Osteoblast (primary cell): ENCODE results near the gene KNSTRN. TPM values are rescaled to one million over a fixed set of nuclear protein-coding genes. Genes with fewer than 3 reads are reported as not detected.

Experiments used
- DNase-seq: peaks from one replicate; pipeline ENCODE4 v3.0.0; 2011; ENCODE audit warnings: low spot score, mixed read lengths; ENCODE audit not compliant: insufficient read length; ENCODE audit errors: missing footprints
- H2AFZ ChIP-seq: 2 replicates; pipeline ENCODE4 v1.6.0; 2011; ENCODE audit warnings: mild to moderate bottlenecking, low read length
- H3K27ac ChIP-seq: 2 replicates; pipeline ENCODE4 v1.5.1; 2011; ENCODE audit warnings: mild to moderate bottlenecking, low read depth, low read length, moderate library complexity
- H3K27me3 ChIP-seq: 2 replicates; pipeline ENCODE4 v1.6.0; 2012; ENCODE audit warnings: mild to moderate bottlenecking, control low read depth, inconsistent platforms, low read length, moderate library complexity; ENCODE audit not compliant: insufficient read depth
- H3K36me3 ChIP-seq: 2 replicates; pipeline ENCODE4 v1.5.1; 2011; ENCODE audit warnings: mild to moderate bottlenecking, low read length, control low read depth, moderate library complexity; ENCODE audit not compliant: insufficient read depth
- H3K4me1 ChIP-seq: 2 replicates; pipeline ENCODE4 v1.5.1; 2011; ENCODE audit warnings: mild to moderate bottlenecking, low read length, control low read depth, moderate library complexity; ENCODE audit not compliant: insufficient read depth
- H3K4me2 ChIP-seq: 2 replicates; pipeline ENCODE4 v1.6.0; 2011; ENCODE audit warnings: mild to moderate bottlenecking, low read length; ENCODE audit not compliant: insufficient read depth
- H3K4me3 ChIP-seq: fragments of 200-600 bp; sonication (generic); 3 replicates; pipeline ENCODE4 v1.5.1; 2012; ENCODE audit warnings: mild to moderate bottlenecking, low read length, inconsistent platforms; ENCODE audit not compliant: insufficient read depth
- H3K79me2 ChIP-seq: 2 replicates; pipeline ENCODE4 v1.6.0; 2012; ENCODE audit warnings: mild to moderate bottlenecking, low read length, control low read depth, inconsistent platforms; ENCODE audit not compliant: insufficient read depth
- H3K9me3 ChIP-seq: 2 replicates; pipeline ENCODE4 v1.5.1; 2011; ENCODE audit warnings: low read depth, low read length, control low read depth
- H4K20me1 ChIP-seq: 2 replicates; pipeline ENCODE4 v1.6.0; 2012; ENCODE audit warnings: mild to moderate bottlenecking, low read length, control low read depth; ENCODE audit not compliant: insufficient read depth
- CTCF ChIP-seq: IDR thresholded peaks from 2 replicates; pipeline ENCODE4 v1.5.1; 2011; ENCODE audit warnings: mild to moderate bottlenecking, low read depth, low read length, moderate library complexity; ENCODE audit errors: extremely low read depth
- total RNA-seq: library from RNA; depleted of rRNA; stranded (reverse); fragments of >200 nt; gene quantifications from 2 replicates; pipeline ENCODE4 v1.2.3, GENCODE V29; 2012

Gene KNSTRN
- total RNA-seq, 1 donor = 19.9 TPM

GRCh38 chr15:40366457-40367370 is 15.8 kb upstream of the KNSTRN start:
- Histone ChIP-seq H4K20me1 (no peaks in the 10 kb centered on the region), H3K27ac (no peak overlapping the region), H3K36me3 (no peaks in the 10 kb centered on the region), H3K4me3 (no peak overlapping the region), H3K27me3 (peaks cover 5% of the 10 kb centered on the region), H3K4me2 (no peak overlapping the region), H2AFZ (no peak overlapping the region), H3K4me1 (peaks cover 4% of the 10 kb centered on the region), H3K79me2 (no peaks in the 10 kb centered on the region), H3K9me3 (no peaks in the 10 kb centered on the region)
- DNase-seq = peak; percentile 53
- TF ChIP-seq CTCF = no peak

DNA sequence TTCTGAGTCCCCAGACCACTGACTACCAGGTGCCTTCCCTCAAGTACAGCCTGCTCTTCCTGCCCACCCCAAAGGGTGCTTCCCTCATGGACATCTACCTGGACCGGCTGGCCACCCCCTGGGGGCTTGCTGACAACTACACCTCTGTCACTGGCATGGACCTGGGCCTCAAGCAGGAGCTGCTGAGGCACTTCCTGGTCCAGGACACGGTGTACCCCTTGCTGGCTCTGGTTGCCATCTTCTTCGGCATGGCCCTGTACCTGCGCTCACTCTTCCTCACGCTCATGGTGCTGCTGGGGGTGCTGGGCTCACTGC is 15.2 kb upstream of the KNSTRN start:
- Histone ChIP-seq H3K79me2 (no peaks in the 10 kb centered on the region), H3K9me3 (no peaks in the 10 kb centered on the region), H2AFZ (peak overlapping the region; percentile 83), H3K27me3 (peaks cover 5% of the 10 kb centered on the region), H3K4me3 (peak overlapping the region; percentile 65), H4K20me1 (no peaks in the 10 kb centered on the region), H3K4me2 (peak overlapping the region; percentile 81), H3K4me1 (peaks cover 5% of the 10 kb centered on the region), H3K27ac (no peak overlapping the region), H3K36me3 (no peaks in the 10 kb centered on the region)
- DNase-seq = peak; percentile 30
- no peak for TF ChIP-seq CTCF

GRCh38 chr15:40367686-40368611 is 14.6 kb upstream of the KNSTRN start:
- no peaks in the 10 kb centered on the region for H3K9me3 ChIP-seq
- H3K4me1 ChIP-seq = peaks cover 12% of the 10 kb centered on the region
- no peak overlapping the region for H3K27ac ChIP-seq
- no peaks in the 10 kb centered on the region for H3K36me3 ChIP-seq
- H3K27me3 ChIP-seq = peaks cover 5% of the 10 kb centered on the region
- no peaks in the 10 kb centered on the region for H3K79me2 ChIP-seq
- peak overlapping the region; percentile 65 for H3K4me3 ChIP-seq
- no peaks in the 10 kb centered on the region for H4K20me1 ChIP-seq
- peak; percentile 68 for TF ChIP-seq CTCF
- peak; percentile 100 for DNase-seq
- peak overlapping the region; percentile 81 for H3K4me2 ChIP-seq
- peak overlapping the region; percentile 83 for H2AFZ ChIP-seq
